ENCODE results near the gene POLN.

POLN gene

DNA sequence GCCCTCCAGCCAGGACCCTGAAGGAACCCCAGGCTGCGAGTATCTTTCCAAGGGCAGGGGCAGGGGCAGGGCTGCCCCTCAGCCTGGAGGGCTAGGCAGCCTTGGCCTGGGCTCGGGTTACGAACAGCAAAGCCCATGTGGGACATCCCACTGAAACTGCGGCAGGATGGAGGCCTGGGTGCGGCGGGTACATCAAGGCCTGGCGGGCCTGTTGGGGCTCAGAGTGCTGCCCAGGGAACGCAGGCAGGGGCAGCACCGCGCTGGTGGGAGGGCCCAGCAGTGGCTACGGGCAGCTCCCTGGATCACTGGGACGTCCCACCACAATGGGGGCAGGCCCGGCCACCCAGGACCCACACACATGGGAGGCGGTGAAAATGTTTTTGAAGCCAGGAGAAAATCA lies 171.9 kb downstream of the POLN start:
- no peak for DNase-seq (ENCODE audit: low spot score)

- no peak for DNase-seq (ENCODE audit: low spot score)
These were observed 172.6 kb downstream of the POLN start for GRCh38 chr4:2069161-2069971.

DNA sequence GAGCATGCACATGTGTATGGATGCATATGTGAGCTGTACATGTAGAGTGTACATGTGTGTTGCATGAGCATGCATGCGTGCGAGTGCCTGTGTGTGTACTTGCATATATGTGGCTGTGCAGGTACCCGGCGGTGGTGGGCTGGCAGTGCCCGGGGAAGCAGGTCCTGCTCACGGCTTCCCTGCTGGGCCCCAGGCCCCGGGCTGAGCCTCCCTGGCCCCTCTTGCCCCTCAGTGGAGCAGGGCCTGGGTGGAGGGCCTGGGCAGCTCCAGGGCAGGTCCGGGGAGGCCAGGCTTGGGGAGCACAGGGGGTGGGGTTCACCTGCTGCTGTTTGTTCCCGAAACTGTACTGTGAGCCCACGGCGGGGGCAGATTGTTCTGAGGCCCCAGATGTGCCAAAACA lies 173.4 kb downstream of the POLN start:
- no peak for DNase-seq (ENCODE audit: low spot score)

- DNase-seq (ENCODE audit: low spot score) = no peak
These were observed 173.8 kb downstream of the POLN start for GRCh38 chr4:2068198-2068470.

GRCh38 chr4:2067446-2068197 lies 174.3 kb downstream of the POLN start:
- DNase-seq (ENCODE audit: low spot score) = no peak

- no peak for DNase-seq (ENCODE audit: low spot score)
These were observed 175.1 kb downstream of the POLN start for GRCh38 chr4:2066571-2067445.

DNA sequence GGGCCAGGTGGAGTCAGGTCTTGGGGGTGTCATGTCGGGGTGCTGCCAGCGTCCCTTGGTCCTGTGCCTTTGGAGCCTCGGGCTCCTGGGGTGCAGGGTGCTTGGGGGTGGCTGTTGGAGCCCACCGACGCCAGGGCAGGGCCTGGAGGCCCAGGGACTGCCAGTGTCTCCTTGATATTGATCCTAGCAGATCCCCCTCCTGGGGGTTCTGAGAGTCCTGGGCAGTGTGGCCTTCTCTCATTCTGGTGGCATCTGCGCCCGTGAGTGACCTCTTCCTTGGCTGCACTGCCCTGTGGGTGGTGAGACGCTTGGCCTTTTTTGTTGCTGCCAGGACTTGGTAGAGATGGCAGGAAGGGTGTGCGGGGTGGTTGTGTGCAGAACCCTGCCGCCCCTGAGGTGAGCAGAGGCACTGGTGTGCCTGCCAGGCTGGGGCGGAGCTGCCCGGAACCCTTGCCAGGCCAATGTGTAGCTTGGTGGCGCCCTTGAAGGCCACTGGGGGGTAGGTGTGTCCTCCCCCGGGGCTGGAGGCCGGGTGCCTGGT lies 175.8 kb downstream of the POLN start:
- DNase-seq (ENCODE audit: low spot score) = no peak

DNA sequence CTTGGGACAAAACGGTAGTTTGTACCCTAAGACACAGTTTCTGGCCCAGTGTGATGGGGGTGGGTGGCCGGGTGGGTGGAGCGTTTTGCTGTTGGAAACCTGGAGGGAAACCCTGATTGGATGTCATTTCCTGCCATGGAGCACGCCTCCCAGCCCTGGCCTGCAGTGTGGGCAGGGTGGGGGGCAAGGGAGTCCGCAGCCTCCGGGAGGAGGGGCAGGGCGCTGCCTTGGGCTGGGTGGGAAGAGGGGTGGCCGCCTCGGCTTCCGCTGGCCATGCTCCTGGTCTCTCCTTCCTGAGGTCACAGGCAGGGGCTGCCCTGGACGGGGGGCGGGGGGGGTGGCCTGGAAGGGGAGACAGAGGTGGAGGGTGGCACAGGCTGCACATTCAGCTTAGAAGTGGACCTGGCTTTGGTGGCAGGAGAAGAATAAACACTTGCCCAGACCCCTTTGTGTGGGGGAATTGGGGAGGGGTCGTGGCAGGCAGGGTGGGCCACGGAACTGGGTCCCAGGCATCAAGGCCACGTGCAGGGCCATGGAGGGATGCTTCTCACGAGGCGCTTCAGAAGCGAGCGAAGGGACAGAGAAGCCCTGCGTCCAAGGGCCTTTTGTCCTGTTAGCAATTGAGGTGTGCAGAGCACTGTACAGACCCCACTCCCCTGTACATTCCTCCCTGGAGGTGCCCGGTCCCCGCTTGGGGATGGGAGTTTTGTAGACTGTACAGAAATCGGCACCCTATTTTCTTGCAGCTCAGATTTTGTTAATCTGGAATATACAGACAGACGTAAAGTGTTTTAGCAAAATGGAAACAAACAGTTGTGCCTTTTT lies 176.6 kb downstream of the POLN start:
- DNase-seq (ENCODE audit: low spot score) = no peak

GRCh38 chr4:2064276-2064991 lies 177.5 kb downstream of the POLN start:
- DNase-seq (ENCODE audit: low spot score) = no peak

GRCh38 chr4:2063557-2064275 lies 178.2 kb downstream of the POLN start:
- no peak for DNase-seq (ENCODE audit: low spot score)

- DNase-seq (ENCODE audit: low spot score) = no peak
These were observed 179.0 kb downstream of the POLN start for GRCh38 chr4:2062808-2063524.

GRCh38 chr4:2062168-2062807 lies 179.6 kb downstream of the POLN start:
- DNase-seq (ENCODE audit: low spot score) = no peak

DNA sequence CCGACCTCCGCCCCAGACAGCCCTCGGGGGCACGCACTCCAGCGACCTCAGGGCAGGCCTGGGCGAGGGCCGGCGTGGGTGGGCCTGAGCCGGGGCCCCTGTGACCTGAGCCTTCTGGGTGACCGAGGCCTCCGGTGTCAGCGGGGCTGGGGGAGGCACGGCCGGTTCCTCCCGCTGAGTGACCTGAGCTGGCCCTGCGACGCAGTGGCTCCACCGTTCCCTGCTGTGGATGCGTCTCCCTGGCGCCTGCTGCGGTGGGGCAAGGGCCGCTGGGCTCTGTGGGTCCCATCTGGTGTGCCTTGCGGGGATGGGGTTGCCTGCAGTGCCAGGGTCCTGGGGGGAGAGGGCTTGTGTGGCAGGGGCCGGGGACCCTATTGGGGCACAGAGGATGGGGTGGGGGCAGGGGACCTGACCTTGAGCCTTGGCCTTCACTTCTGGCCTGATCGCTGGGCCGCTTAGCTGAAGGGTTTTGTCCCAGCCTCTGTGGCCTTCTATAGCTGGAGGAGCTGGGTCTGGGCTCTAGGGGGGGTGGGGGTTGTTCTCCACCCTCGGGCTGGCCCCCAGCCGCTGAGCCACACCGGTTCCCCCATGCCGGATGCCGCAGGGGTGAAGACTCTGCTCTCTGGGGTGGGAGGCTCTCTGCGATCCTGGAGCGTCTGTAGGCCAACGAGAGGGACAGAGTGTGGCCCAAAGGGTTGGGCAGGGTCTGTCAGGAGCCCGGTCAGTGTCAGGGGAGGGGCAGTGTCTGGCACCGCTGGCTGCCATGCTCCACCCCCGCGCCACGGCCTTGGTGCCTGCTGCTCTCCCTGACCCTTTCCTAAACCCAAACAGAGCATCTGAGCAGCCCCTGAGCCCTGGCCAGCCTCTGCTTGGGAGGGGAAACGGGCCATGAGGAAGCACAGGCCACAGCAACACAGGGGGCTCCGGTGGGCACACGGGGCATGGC lies 180.5 kb downstream of the POLN start:
- no peak for DNase-seq (ENCODE audit: low spot score)

GRCh38 chr4:2060611-2061185 lies 181.2 kb downstream of the POLN start:
- DNase-seq (ENCODE audit: low spot score) = no peak

- no peak for DNase-seq (ENCODE audit: low spot score)
These were observed 182.0 kb downstream of the POLN start for GRCh38 chr4:2059726-2060602.

DNA sequence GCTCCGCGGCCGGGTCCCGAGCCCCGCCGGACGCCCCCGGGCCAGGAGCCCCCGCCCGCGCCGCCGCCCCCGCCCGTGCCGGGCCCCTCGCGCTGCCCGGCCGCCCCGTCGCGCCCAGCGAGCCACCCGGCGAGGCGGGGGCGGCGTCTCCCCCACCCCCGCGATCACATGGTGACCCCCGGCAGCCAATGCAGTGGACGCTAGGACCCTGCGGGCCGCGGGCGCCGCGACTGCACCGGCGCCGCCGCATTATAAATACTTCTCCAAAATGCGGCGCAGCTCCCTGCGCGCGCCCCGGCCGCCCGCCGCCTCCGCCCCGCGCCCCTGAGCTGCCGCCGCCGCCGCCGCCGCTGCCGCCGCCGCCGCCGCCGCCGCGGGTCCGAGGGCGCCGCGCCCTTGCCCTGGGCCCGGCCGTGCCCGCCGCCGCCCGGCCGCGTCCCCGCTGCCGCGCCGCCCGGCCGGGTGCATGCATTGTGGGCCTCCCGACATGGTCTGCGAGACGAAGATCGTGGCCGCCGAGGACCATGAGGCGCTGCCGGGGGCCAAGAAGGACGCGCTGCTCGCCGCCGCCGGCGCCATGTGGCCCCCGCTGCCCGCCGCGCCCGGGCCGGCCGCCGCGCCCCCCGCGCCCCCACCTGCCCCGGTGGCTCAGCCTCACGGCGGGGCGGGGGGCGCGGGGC lies 182.7 kb downstream of the POLN start, which contains the start of gene NAT8L:
NAT8L (plus strand) TSS at position 282 of the 680 bp plus-strand sequence; CDS start at position 467, 185 bp downstream.
- peak; percentile 49 for DNase-seq (ENCODE audit: low spot score)
